Breast epithelium (tissue), 4 donors: ENCODE data around the gene FRMD4A. TPM values are rescaled to one million over a fixed set of nuclear protein-coding genes. Genes with fewer than 3 reads are reported as not detected.

Experiments used
- DNase-seq, 2 donors: peaks; one replicate each; pipeline ENCODE4 v3.0.0-alpha.2; 2019; ENCODE audit warnings: low spot score in 2 of 2
- H3K27ac ChIP-seq, 2 donors: fragments of 200-600 bp; sonication (generic) in 1 of 2; one replicate each; pipeline ENCODE4 v1.5.1; 2016 to 2019; ENCODE audit warnings: mild to moderate bottlenecking in 1 of 2
- H3K27me3 ChIP-seq, 2 donors: fragments of 200-600 bp; sonication (generic) in 1 of 2; one replicate each; pipeline versions ENCODE4 v1.5.1 to v1.6.0; 2017 to 2019; ENCODE audit warnings: control low read depth in 1 of 2, mild to moderate bottlenecking in 1 of 2
- H3K36me3 ChIP-seq: fragments of 200-600 bp; one replicate; pipeline ENCODE4 v1.5.1; 2019
- H3K4me1 ChIP-seq, 2 donors: fragments of 200-600 bp; sonication (generic); one replicate each; pipeline ENCODE4 v1.5.1; 2016 to 2019; ENCODE audit warnings: control low read depth in 1 of 2
- H3K4me3 ChIP-seq, 3 donors: fragments of 200-600 bp; sonication (generic); 1 replicate in 2 of 3; 2 replicates in 1 of 3; pipeline ENCODE4 v1.5.1; 2016 to 2019; ENCODE audit warnings: mild to moderate bottlenecking in 3 of 3, moderate library complexity in 2 of 3
- H3K9me3 ChIP-seq, 2 donors: fragments of 200-600 bp; sonication (generic) in 1 of 2; one replicate each; pipeline ENCODE4 v1.5.1; 2016 to 2019; ENCODE audit warnings: control low read depth in 1 of 2
- CTCF ChIP-seq, 3 donors: fragments of 450-650 bp; IDR thresholded peaks; one replicate each; pipeline ENCODE4 v1.5.1; 2016 to 2017; ENCODE audit warnings: antibody characterized with exemption in 3 of 3, mild to moderate bottlenecking in 3 of 3, moderate library complexity in 3 of 3
- POLR2A ChIP-seq: fragments of 450-650 bp; IDR thresholded peaks from one replicate; pipeline ENCODE4 v1.6.1; 2016; ENCODE audit warnings: antibody characterized with exemption, mild to moderate bottlenecking, moderate library complexity
- POLR2AphosphoS5 ChIP-seq, 3 donors: sonication (generic); formaldehyde crosslinking; IDR thresholded peaks; one replicate each; pipeline ENCODE4 v1.6.1; 2017; ENCODE audit warnings: antibody characterized with exemption in 3 of 3
- intact Hi-C: fragments of 100-400 bp; cut with DNase I; formaldehyde crosslinking; loops from one replicate; pipeline ENCODE4 v1.15.1; 2023; ENCODE audit warnings: low total_unique reads
- total RNA-seq, 3 donors: library from RNA; depleted of rRNA; stranded (reverse); fragments of >200 nt; gene quantifications; one replicate each; pipeline ENCODE4 v1.1.0, GENCODE V29; 2016

Gene FRMD4A
- total RNA-seq, 3 donors from 2014 or later = 27.5 to 107 (median 34.4) TPM

DNA sequence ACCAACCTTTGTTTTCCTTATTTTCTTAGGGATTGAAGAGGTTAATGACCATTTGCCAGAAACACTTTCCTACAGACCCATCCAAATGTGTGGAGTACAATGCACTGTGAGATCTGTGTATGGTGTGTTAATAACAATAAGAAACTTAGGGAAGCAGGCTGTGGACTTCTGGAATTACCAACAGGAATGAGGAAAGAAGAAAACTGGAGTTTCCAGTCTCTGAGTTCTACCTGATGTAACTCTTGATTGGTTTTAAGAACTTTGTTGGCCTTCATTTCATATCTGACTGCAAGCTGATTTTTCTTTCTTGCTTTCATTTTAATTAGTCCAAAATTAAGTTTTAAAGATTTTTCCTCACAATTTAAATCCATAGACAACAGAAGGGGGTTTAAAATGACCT lies 700.5 kb downstream of the FRMD4A start:
- no peaks in the 10 kb centered on the region for H3K36me3 ChIP-seq
- peak overlapping the region in 1 of 2 donors; percentile 7 for H3K27ac ChIP-seq
- no peaks in the 10 kb centered on the region for H3K9me3 ChIP-seq
- no peak overlapping the region for H3K4me3 ChIP-seq
- intact Hi-C loops = no loop called here
- TF ChIP-seq CTCF (IDR thresholded peaks at IDR 0.05) = no peak
- no peaks in the 10 kb centered on the region for H3K27me3 ChIP-seq
- H3K4me1 ChIP-seq = no peaks in the 10 kb centered on the region
- DNase-seq = no peak

DNA sequence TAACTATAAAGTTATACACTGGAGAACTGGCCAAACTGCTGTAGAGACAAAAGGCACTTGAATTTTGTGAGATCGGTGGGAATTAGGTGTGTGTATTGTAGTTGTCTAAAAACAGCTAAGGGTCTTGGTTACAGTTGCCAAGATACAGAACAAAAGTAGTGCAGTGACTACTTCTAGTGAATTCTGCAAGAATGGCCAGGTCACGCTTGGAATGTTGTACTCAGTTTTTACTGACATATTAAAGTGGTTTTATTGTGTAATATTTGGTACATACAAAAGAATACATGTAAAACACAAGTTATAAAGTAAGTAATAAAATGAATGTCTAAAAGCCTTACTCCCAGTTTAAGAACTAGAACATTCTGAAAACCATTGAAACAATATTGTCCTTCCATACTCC lies 701.6 kb downstream of the FRMD4A start:
- Histone ChIP-seq H3K4me3 (no peak overlapping the region), H3K4me1 (no peaks in the 10 kb centered on the region), H3K27ac (no peak overlapping the region), H3K27me3 (no peaks in the 10 kb centered on the region), H3K36me3 (no peaks in the 10 kb centered on the region), H3K9me3 (no peaks in the 10 kb centered on the region)
- intact Hi-C loops = no loop called here
- TF ChIP-seq POLR2A = no peak
- DNase-seq = no peak

GRCh38 chr10:13628661-13629060 lies 702.1 kb downstream of the FRMD4A start:
- Histone ChIP-seq H3K27me3 (no peaks in the 10 kb centered on the region), H3K9me3 (no peaks in the 10 kb centered on the region), H3K27ac (no peak overlapping the region), H3K4me1 (no peaks in the 10 kb centered on the region), H3K36me3 (no peaks in the 10 kb centered on the region), H3K4me3 (no peak overlapping the region)
- no peak for TF ChIP-seq POLR2A
- no peak for TF ChIP-seq POLR2AphosphoS5 (IDR thresholded peaks at IDR 0.05)
- no peak for TF ChIP-seq CTCF (IDR thresholded peaks at IDR 0.05)
- DNase-seq = no peak
- intact Hi-C loops = no loop called here

DNA sequence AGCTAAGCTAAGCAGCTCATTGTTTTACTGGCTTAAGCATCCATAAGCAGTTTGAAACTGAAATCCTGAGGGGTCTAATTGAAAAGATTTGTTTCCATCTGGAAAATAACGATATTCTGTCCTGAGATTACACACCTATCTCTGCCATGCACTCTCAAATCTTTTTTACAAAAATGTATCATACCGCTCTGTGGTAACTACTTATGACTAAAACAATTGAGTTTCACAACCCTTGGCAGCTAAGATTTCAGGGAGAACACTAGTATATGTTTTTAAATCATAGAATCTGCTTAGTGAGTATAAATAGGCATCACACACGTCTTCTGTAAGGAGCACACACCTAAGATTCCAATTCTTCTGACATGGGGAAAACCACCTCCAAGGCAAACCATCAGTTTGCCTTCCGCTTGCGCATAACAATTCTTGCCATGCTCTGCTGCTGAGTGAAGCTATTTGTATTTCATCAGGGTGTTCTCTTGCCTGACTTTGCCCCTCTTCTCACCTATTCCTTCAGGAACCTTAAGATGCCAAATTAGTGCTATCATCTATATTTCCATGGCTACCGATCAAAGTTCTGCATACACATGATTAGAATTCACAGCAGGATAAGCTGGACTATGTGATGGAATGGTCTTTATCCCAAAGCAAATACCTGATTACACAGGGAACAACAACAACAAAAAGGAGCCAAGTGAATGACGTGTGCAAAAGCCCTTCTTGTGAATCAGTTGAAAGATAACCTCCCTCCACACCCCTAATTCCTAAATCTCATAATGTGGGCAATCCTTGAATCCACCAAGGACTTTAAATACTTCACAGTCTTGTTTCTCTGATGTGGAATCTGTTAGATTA lies 703.0 kb downstream of the FRMD4A start:
- TF ChIP-seq POLR2A (no peak), CTCF (IDR thresholded peaks at IDR 0.05) (no peak), POLR2AphosphoS5 (IDR thresholded peaks at IDR 0.05) (no peak)
- no peaks in the 10 kb centered on the region for H3K27me3 ChIP-seq
- no peak overlapping the region for H3K4me3 ChIP-seq
- H3K9me3 ChIP-seq = no peaks in the 10 kb centered on the region
- H3K4me1 ChIP-seq = no peaks in the 10 kb centered on the region
- DNase-seq = no peak
- intact Hi-C loops = no loop called here
- H3K36me3 ChIP-seq = no peaks in the 10 kb centered on the region
- no peak overlapping the region for H3K27ac ChIP-seq

GRCh38 chr10:13624630-13625029 lies 706.1 kb downstream of the FRMD4A start:
- Histone ChIP-seq H3K4me3 (no peak overlapping the region), H3K27me3 (no peaks in the 10 kb centered on the region), H3K4me1 (no peaks in the 10 kb centered on the region), H3K36me3 (no peaks in the 10 kb centered on the region), H3K27ac (no peak overlapping the region), H3K9me3 (no peaks in the 10 kb centered on the region)
- intact Hi-C loops = no loop called here
- TF ChIP-seq CTCF (IDR thresholded peaks at IDR 0.05) = no peak
- TF ChIP-seq POLR2A = no peak
- no peak for TF ChIP-seq POLR2AphosphoS5 (IDR thresholded peaks at IDR 0.05)
- DNase-seq = no peak
